Ishikawa (cell line): ENCODE results near the gene FADS1.

ENCODE experiments used
- FOXM1 ChIP-seq: IDR thresholded peaks from 2 replicates; pipeline ENCODE4 v1.6.1; 2012; ENCODE audit warnings: low read depth, borderline replicate concordance
- RAD21 ChIP-seq: IDR thresholded peaks from 2 replicates; pipeline ENCODE4 v1.6.1; 2012; ENCODE audit warnings: low read depth
- REST ChIP-seq: IDR thresholded peaks from 2 replicates; pipeline ENCODE4 v1.6.1; 2012; ENCODE audit warnings: low read depth, mild to moderate bottlenecking
- TEAD4 ChIP-seq: IDR thresholded peaks from 2 replicates; pipeline ENCODE4 v1.6.1; 2012
- YY1 ChIP-seq: IDR thresholded peaks from 2 replicates; pipeline ENCODE4 v1.6.1; 2012; ENCODE audit warnings: low read depth

- TF ChIP-seq REST (no peak), YY1 (no peak), TEAD4 (no peak), FOXM1 (no peak), RAD21 (no peak)
These were observed 66.1 kb downstream of the FADS1 start for GRCh38 chr11:61750631-61751273.
